Neural cell (in vitro differentiated cells): Measurements from ENCODE around the gene LRMDA. TPM values are rescaled to one million over a fixed set of nuclear protein-coding genes. Genes with fewer than 3 reads are reported as not detected.

Source experiments
- H2AFZ ChIP-seq: fragments of 200-600, 300-800 bp; sonication (generic), shearing (Covaris generic); 2 replicates; pipeline ENCODE4 v1.6.0; 2014; ENCODE audit warnings: low read depth, mild to moderate bottlenecking, antibody characterized with exemption, low read length, moderate library complexity
- H3F3A ChIP-seq: fragments of 200-600 bp; shearing (Covaris generic); 2 replicates; pipeline ENCODE4 v1.6.1; 2016; ENCODE audit warnings: mild to moderate bottlenecking, moderate library complexity, mixed read lengths, antibody characterized with exemption, low read length; ENCODE audit not compliant: insufficient read depth, poor library complexity, severe bottlenecking
- H3K27ac ChIP-seq: fragments of 200-600, 300-800 bp; sonication (generic), shearing (Covaris generic); 2 replicates; pipeline ENCODE4 v1.5.1; 2014; ENCODE audit warnings: mild to moderate bottlenecking, low read length, moderate library complexity
- H3K27me3 ChIP-seq: fragments of 300-800, 200-600 bp; sonication (generic), shearing (Covaris generic); 2 replicates; pipeline ENCODE4 v1.6.0; 2014; ENCODE audit warnings: mild to moderate bottlenecking, low read depth, low read length, moderate library complexity; ENCODE audit not compliant: insufficient read depth
- H3K36me3 ChIP-seq: fragments of 300-800, 200-600 bp; sonication (generic), shearing (Covaris generic); 2 replicates; pipeline ENCODE4 v1.5.1; 2014; ENCODE audit warnings: mild to moderate bottlenecking, antibody characterized with exemption, low read length, moderate library complexity; ENCODE audit not compliant: insufficient read depth
- H3K4me2 ChIP-seq: fragments of 300-800, 200-600 bp; sonication (generic), shearing (Covaris generic); 2 replicates; pipeline ENCODE4 v1.6.0; 2014; ENCODE audit warnings: mild to moderate bottlenecking, low read length
- H3K4me3 ChIP-seq: fragments of 300-800, 200-600 bp; sonication (generic), shearing (Covaris generic); 2 replicates; pipeline ENCODE4 v1.5.1; 2014; ENCODE audit warnings: mild to moderate bottlenecking, low read length, moderate library complexity
- H3K79me2 ChIP-seq: fragments of 200-600 bp; shearing (Covaris generic); replicated peaks from 2 replicates; pipeline ENCODE4 v1.6.0; 2014; ENCODE audit warnings: mild to moderate bottlenecking, low read length, moderate library complexity; ENCODE audit not compliant: insufficient read depth
- H3K9ac ChIP-seq: fragments of 300-800, 200-600 bp; sonication (generic), shearing (Covaris generic); 2 replicates; pipeline ENCODE4 v1.6.1; 2016; ENCODE audit warnings: mild to moderate bottlenecking, low read length, mixed read lengths
- H3K9me2 ChIP-seq: fragments of 200-600 bp; shearing (Covaris generic); 2 replicates; pipeline ENCODE4 v1.6.1; 2016; ENCODE audit warnings: mild to moderate bottlenecking, low read length, mixed read lengths; ENCODE audit not compliant: insufficient read depth
- H3K9me3 ChIP-seq: fragments of 200-600, 300-800 bp; sonication (generic), shearing (Covaris generic); 2 replicates; pipeline ENCODE4 v1.6.1; 2016; ENCODE audit warnings: mild to moderate bottlenecking, mixed run types, low read length, moderate library complexity, mixed read lengths
- H4K20me1 ChIP-seq: fragments of 200-600 bp; shearing (Covaris generic); 2 replicates; pipeline ENCODE4 v1.6.1; 2016; ENCODE audit warnings: mild to moderate bottlenecking, mixed run types; ENCODE audit not compliant: insufficient read depth
- EP300 ChIP-seq: fragments of 450-650 bp; conservative IDR thresholded peaks from 2 replicates; pipeline ENCODE4 v1.6.1; 2014; ENCODE audit warnings: antibody characterized with exemption, mild to moderate bottlenecking, moderate library complexity; ENCODE audit not compliant: poor library complexity, severe bottlenecking
- EZH2 ChIP-seq: fragments of 200-600, 300-800 bp; shearing (Covaris generic), sonication (generic); IDR thresholded peaks from 2 replicates; pipeline ENCODE4 v1.6.1; 2014; ENCODE audit warnings: antibody characterized with exemption, low read length, borderline replicate concordance, mild to moderate bottlenecking; ENCODE audit not compliant: insufficient read depth, poor library complexity, severe bottlenecking
- MXI1 ChIP-seq: fragments of 450-650 bp; conservative IDR thresholded peaks from 2 replicates; pipeline ENCODE4 v1.6.1; 2014; ENCODE audit warnings: antibody characterized with exemption, mild to moderate bottlenecking; ENCODE audit not compliant: poor library complexity, severe bottlenecking
- POLR2AphosphoS5 ChIP-seq: IDR thresholded peaks from 2 replicates; pipeline ENCODE4 v1.6.1; 2012
- RAD21 ChIP-seq: fragments of 450-650 bp; conservative IDR thresholded peaks from 2 replicates; pipeline ENCODE4 v1.6.1; 2014; ENCODE audit warnings: antibody characterized with exemption, mild to moderate bottlenecking, moderate library complexity
- SMC3 ChIP-seq: fragments of 450-650 bp; conservative IDR thresholded peaks from 2 replicates; pipeline ENCODE4 v1.6.1; 2014; ENCODE audit warnings: antibody characterized with exemption, mild to moderate bottlenecking, moderate library complexity; ENCODE audit not compliant: poor library complexity
- TAF1 ChIP-seq: IDR thresholded peaks from 2 replicates; pipeline ENCODE4 v1.6.1; 2012; ENCODE audit warnings: low read depth
- polyA plus RNA-seq: library from polyadenylated mRNA; depleted of rRNA; stranded (reverse); fragments of >200 nt; gene quantifications from 2 replicates; pipeline ENCODE4 v1.2.3, GENCODE V29; 2014
- TF ChIP-seq, protein P1 (sequence below): IDR thresholded peaks from 2 replicates; pipeline ENCODE4 v1.6.1; 2012; ENCODE audit warnings: borderline replicate concordance
- TF ChIP-seq, protein P2 (sequence below): fragments of 450-650 bp; IDR thresholded peaks from 2 replicates; pipeline ENCODE4 v1.5.1; 2014; ENCODE audit warnings: antibody characterized with exemption, mild to moderate bottlenecking, moderate library complexity; ENCODE audit not compliant: poor library complexity, severe bottlenecking

The LRMDA gene
- polyA plus RNA-seq, 1 donor from 2014 or later: 5.6 TPM

DNA sequence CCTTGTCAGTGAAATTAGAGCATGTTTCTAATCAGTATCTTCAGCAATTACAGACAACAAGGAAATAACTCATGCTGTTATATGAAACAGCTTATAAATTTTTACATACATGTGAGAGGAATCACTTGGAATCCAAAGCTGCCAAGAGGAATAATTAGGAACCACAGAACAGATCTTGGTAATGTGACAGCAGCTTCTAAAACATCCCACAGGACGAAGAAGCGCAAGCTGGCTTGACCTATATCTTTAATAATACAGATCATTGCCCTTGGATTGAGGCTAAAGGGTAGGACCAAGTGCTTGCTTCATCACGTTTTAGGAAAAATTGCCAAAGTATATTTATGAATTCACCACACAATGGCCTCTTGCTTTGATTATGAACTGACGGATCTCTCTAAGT lies 869.8 kb downstream of the LRMDA start:
- no peaks in the 10 kb centered on the region for H3K9me3 ChIP-seq
- H3F3A ChIP-seq: no peaks in the 10 kb centered on the region
- H3K4me2 ChIP-seq: no peak overlapping the region
- H3K4me3 ChIP-seq: no peak overlapping the region
- H3K27ac ChIP-seq: no peak overlapping the region
- H3K9ac ChIP-seq: no peak overlapping the region
- H4K20me1 ChIP-seq: no peaks in the 10 kb centered on the region
- H2AFZ ChIP-seq: no peak overlapping the region
- H3K27me3 ChIP-seq: peaks cover 5% of the 10 kb centered on the region
- H3K36me3 ChIP-seq: no peaks in the 10 kb centered on the region
- TF ChIP-seq EP300: no peak
- TF ChIP-seq TAF1: no peak
- no peak for TF ChIP-seq POLR2AphosphoS5
- no peak for TF ChIP-seq EZH2
- no peak for TF ChIP-seq RAD21
- TF ChIP-seq, protein P1, sequence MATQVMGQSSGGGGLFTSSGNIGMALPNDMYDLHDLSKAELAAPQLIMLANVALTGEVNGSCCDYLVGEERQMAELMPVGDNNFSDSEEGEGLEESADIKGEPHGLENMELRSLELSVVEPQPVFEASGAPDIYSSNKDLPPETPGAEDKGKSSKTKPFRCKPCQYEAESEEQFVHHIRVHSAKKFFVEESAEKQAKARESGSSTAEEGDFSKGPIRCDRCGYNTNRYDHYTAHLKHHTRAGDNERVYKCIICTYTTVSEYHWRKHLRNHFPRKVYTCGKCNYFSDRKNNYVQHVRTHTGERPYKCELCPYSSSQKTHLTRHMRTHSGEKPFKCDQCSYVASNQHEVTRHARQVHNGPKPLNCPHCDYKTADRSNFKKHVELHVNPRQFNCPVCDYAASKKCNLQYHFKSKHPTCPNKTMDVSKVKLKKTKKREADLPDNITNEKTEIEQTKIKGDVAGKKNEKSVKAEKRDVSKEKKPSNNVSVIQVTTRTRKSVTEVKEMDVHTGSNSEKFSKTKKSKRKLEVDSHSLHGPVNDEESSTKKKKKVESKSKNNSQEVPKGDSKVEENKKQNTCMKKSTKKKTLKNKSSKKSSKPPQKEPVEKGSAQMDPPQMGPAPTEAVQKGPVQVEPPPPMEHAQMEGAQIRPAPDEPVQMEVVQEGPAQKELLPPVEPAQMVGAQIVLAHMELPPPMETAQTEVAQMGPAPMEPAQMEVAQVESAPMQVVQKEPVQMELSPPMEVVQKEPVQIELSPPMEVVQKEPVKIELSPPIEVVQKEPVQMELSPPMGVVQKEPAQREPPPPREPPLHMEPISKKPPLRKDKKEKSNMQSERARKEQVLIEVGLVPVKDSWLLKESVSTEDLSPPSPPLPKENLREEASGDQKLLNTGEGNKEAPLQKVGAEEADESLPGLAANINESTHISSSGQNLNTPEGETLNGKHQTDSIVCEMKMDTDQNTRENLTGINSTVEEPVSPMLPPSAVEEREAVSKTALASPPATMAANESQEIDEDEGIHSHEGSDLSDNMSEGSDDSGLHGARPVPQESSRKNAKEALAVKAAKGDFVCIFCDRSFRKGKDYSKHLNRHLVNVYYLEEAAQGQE: no peak
- TF ChIP-seq, protein P2, sequence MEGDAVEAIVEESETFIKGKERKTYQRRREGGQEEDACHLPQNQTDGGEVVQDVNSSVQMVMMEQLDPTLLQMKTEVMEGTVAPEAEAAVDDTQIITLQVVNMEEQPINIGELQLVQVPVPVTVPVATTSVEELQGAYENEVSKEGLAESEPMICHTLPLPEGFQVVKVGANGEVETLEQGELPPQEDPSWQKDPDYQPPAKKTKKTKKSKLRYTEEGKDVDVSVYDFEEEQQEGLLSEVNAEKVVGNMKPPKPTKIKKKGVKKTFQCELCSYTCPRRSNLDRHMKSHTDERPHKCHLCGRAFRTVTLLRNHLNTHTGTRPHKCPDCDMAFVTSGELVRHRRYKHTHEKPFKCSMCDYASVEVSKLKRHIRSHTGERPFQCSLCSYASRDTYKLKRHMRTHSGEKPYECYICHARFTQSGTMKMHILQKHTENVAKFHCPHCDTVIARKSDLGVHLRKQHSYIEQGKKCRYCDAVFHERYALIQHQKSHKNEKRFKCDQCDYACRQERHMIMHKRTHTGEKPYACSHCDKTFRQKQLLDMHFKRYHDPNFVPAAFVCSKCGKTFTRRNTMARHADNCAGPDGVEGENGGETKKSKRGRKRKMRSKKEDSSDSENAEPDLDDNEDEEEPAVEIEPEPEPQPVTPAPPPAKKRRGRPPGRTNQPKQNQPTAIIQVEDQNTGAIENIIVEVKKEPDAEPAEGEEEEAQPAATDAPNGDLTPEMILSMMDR: no peak
- no peak for TF ChIP-seq SMC3
- no peaks in the 10 kb centered on the region for H3K9me2 ChIP-seq
- H3K79me2 ChIP-seq: no peaks in the 10 kb centered on the region

DNA sequence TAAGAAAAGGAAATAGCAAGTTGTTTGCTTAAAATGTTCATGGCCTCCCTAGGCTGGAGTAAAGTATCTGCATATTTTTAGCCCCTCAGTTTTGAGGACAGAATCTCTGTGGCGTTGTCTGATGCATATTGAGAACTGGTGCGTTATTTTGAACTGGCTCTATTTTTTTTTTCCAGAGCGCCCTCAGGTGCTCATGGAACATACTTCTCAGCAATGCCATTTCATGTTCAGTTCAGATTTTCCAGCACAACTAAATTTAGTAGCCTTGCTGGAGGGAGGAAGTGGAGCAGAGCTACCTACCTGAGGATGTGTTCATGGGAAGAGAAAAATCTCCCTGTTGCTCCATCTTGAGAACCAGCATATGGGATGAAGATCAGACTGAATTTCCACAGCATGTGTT lies 870.5 kb downstream of the LRMDA start:
- no peaks in the 10 kb centered on the region for H3K36me3 ChIP-seq
- no peaks in the 10 kb centered on the region for H3K9me2 ChIP-seq
- H3K4me3 ChIP-seq: no peak overlapping the region
- TF ChIP-seq SMC3 (peak; percentile 58), TAF1 (no peak), EP300 (no peak), MXI1 (no peak), RAD21 (peak; percentile 52)
- TF ChIP-seq, protein P1: no peak
- TF ChIP-seq, protein P2: peak; percentile 45
- H4K20me1 ChIP-seq: no peaks in the 10 kb centered on the region
- peaks cover 5% of the 10 kb centered on the region for H3K27me3 ChIP-seq
- H3K4me2 ChIP-seq: no peak overlapping the region
- H3K9ac ChIP-seq: no peak overlapping the region
- no peak overlapping the region for H3K27ac ChIP-seq
- no peaks in the 10 kb centered on the region for H3F3A ChIP-seq
- H3K9me3 ChIP-seq: no peaks in the 10 kb centered on the region
- no peaks in the 10 kb centered on the region for H3K79me2 ChIP-seq
- no peak overlapping the region for H2AFZ ChIP-seq
